H1 (cell line): ENCODE data around the gene LDLRAD4. TPM values are rescaled to one million over a fixed set of nuclear protein-coding genes. Genes with fewer than 3 reads are reported as not detected.

Source experiments
- CHD1 ChIP-seq: IDR thresholded peaks from 2 replicates; pipeline ENCODE4 v1.6.1; 2012; ENCODE audit warnings: low read depth, low read length, improper control_type of control experiment
- TBP ChIP-seq: IDR thresholded peaks from 2 replicates; pipeline ENCODE4 v1.6.1; 2011; ENCODE audit warnings: low read depth, low read length, improper control_type of control experiment
- polyA plus RNA-seq, 7 experiments: library from polyadenylated mRNA; depleted of rRNA in 3 of 7; stranded (reverse) in 5 of 7; unstranded in 2 of 7; fragments of >200 nt in 5 of 7; fragments of 200-250 nt in 2 of 7; gene quantifications; 1 replicate in 5 of 7; 2 replicates in 1 of 7; 4 replicates in 1 of 7; pipeline versions ENCODE4 v1.2.1 to v1.2.3, GENCODE V29; 2011 to 2013; ENCODE audit warnings: missing spikeins in 2 of 7, mixed read lengths in 2 of 7
- total RNA-seq: library from RNA; stranded (reverse); fragmentation: NEBNext Ultra II Directional; extraction: Animal tissue kit (Norgen Biotek cat#: 25700); gene quantifications from 2 replicates; pipeline ENCODE4 v1.2.1, GENCODE V29; 2021

Gene LDLRAD4
- total and polyA plus RNA-seq, 2 of the 8 experiments (the other 6 are each of a cell fraction or from before 2014, with no cell fraction given), result 0.77 to 1.4 TPM

DNA sequence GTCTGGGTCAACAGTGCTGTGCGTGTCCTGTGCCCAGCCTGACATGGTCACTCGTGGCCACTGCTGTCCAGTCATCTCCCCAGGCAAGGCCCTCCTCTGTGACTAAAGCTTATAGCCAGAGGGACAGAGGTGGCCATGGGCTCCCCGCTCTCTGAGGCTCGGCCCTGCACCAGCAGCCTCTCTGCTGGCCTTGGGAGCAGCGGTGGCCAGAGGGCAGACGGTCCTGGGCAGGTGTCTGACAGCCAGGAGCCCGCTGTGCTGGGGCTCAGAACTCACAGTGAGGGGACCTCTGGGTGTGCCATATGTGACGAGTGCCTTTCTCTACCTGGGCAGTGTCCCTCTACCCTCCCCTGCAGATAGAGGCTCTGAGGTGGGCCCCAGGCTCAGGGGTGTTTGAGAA, 409.1 kb downstream of the LDLRAD4 start (continued):
- TF ChIP-seq CHD1, result no peak
- no peak for TF ChIP-seq TBP
- TF ChIP-seq, all 59 proteins: peak for 0
